Activated CD4-positive, alpha-beta T cell treated with anti-CD3 and anti-CD28 coated beads for 24 hours (primary cell): ENCODE measurements around the gene RDH5.
A peak's percentile ranks its signal among the peaks of the same experiment; 100 is the strongest.

Experiments used
- DNase-seq, 2 donors: peaks; one replicate each; pipeline ENCODE4 v3.0.0-alpha.2; 2020; ENCODE audit warnings: low read depth in 2 of 2

The RDH5 gene

DNA sequence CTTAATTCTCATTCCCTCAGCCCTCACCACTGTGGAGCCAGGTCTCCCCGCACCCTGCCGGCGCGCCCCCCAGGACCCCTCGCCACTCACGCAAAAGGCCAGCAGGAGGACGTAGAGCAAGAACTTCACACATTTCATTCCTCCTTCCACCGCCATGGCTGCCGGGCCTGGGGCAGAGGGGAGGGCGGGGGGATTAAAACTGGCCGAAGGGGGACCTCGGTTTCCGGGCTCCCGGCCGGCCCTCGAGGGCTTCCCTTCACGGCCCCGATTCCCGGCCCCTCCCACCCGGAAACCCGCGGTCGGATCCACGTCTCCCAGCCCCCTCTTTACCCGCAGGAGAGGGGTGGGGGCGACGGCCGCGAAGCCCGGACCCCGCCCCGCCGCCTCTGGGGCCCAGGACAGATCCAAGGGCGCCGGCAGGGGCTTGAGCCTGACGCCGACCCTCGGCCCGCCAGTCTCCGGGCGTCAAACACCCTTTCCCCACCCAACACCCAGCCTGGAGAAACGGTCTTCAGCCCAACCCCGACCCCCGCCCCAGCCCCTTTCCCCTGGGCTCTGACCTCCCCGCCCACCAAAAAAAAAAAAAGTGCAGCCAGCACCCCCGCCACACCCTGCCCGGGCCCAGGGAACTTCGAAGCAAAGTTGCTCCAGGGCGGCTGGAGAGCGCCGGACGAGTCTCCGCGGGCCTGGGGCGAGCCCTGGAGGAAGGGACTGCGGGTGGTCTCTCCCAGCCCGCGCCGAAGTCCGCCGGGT, 8.2 kb downstream of the RDH5 start:
- DNase-seq = no peak

DNA sequence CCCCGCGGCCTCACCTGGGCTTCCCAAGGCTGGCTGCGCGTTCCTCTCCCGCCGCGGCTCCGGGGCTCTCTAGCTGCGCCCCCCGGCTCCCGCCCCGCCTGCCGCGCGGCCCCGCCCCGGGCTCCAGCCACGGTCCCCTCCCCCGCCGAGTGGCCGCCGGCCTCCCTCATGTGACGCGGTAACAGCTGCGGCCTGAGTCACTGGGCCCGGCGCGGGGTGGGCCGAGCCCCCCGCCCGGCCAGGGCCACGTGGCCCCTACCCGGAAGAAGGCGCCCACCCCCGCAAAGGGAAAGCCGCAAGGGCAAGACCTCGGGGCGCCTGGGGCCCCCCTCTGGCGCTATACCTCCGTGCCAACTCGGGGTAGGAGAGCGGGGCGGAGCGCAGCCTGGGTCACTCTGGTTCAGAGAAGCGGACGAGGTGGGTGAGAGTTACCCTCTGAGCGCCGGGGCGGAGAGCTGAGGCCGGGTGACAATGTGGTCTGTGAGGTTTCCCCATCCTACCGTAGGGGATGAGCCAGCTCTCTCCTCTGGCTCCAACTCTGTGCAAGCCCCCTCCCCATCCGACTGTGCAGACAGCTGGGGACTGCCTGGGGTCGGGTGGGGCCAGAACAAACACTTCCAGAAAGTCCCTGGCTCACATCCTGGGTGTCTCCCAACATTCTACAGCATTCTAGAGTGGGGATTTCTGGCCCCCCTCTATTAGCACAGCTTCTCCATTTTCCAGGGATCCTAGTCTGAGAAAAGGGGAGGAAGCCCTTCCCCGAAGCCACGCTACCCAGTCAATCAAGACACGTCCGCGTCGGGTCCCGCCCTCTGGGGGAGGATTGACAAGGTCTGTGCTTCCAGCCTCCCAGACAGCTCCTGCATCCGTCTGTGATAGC, 9.0 kb downstream of the RDH5 start, which contains the start of gene CD63:
Gene CD63 (minus strand): TSS at position 71 of the 880 bp plus-strand sequence. CDS start 668 bp downstream, outside the sequence.
- peak; percentile 56 to 71 for DNase-seq

DNA sequence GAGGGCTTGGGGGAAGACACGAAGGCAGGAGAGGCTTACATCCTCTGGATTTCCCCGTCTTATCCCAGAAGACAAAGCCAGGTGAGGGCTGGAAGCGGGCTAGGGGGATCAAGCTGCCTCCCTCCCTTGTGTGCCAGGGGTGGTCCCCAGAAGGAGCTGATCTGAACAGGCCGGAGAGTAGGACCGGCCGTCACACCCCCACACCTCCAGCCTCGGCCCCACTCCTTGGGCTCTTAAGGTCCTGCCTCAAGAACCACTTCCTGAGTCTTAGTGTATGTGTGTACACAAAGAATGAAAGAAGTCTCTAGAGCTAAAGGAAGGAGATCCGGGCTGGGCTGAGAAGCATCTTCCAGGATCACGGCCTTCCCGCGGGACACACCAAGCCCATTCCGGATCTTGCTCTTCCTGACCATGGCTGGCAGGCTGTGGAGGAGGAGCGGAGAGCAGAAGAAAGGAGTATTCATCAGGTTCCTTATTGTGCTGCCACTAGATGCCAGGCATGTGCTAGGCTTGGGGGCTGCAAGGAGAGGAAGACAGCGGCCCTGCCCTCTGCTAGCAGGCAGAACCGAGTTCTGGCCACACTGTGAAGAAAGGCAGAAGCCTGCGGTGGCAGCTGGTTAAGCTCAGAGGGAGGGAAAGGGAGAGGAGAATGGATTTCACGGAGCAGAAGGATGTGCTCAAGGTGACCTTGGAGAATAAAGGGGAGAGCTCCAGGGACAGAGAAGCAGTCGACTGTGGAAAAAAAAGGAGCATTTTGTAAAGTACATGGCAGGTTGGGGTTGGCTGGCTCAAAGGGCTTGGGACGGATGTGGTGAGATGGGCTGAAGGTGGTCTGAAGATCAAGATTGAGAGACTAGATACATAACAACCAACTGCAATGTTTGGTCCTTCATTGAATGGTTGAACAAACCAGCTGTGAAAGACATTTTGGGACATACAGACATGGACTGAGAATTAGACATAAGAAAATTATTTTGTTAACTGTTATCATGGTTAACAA, 9.9 kb downstream of the RDH5 start:
- DNase-seq = no peak

DNA sequence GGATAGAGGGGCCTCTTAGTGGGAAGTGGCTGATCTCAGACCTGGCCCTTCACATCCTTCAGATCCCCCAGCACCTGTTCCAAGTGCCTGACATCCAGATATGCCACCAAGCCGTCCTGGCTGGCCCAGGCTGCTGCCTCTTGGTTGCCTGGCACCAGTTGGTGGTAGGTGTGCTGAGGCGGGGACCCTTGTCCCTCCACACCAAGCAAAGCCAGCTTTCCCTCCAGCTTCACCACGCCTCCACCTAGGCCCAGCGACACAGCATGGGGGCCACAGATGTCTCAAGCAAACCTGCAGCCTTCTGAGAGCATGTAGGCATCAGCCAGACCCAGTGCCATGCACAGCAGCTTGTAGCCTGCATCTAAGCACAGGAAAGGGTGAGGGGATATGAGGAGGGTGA, 12.1 kb downstream of the RDH5 start:
- no peak for DNase-seq

DNA sequence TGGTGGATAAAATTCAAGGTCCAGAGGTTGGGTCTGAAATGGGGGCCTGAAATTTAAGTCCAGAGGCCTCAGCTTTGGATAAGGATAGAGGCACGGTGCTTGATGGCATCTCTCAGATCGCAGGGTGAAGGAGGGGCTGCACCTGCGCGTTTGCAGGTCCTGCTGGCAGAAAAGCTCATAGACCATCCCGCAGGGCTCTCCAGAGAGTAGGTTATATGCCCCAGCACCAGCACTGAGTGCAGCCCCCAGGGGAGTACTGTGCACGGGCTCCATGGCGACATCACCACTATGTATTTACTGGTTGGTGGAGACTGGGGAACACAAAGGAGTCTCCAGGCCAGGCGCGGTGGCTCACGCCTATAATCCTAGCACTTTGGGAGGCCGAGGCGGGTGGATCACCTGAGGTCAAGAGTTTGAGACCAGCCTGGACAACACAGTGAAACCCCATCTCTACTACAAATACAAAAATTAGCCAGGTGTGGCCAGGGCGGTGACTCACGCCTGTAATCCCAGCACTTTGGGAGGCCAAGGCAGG, 12.9 kb downstream of the RDH5 start:
- DNase-seq = no peak

DNA sequence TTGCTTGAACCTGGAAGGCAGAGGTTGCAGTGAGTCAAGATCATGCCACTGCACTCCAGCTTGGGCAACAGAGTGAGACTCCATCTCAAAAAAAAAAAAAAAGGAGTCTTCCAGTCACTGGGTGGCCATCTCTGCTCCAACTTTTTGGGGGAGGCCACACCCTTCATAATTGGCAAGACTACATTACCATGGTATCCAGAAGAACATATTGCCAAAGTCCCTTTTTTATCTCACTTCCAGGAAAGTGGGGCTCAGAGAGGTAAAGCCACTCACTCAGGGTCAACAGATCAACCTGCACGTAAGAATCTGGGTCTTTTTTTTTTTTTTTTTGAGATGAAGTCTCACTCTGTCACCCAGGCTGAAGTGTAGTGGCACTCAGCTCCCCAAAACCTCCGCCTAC, 13.7 kb downstream of the RDH5 start:
- no peak for DNase-seq

DNA sequence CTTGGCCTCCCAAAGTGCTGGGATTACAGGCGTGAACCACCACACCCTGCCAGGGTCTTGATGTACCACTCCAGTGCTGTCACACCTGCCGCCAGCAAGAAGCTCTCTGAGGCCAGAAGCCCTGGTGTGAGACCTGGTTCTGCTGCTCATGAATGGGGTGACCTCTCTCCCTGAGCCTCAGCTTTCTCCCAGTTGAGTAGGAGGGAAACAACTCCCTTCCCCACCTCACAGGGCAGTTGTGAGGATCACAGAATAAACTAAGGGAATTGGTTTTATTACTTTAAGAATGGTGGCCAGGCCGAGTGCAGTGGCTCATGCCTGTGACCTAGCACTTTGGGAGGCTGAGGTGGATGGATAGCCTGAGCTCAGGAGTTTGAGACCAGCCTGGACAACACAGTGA, 14.4 kb downstream of the RDH5 start:
- DNase-seq = no peak

DNA sequence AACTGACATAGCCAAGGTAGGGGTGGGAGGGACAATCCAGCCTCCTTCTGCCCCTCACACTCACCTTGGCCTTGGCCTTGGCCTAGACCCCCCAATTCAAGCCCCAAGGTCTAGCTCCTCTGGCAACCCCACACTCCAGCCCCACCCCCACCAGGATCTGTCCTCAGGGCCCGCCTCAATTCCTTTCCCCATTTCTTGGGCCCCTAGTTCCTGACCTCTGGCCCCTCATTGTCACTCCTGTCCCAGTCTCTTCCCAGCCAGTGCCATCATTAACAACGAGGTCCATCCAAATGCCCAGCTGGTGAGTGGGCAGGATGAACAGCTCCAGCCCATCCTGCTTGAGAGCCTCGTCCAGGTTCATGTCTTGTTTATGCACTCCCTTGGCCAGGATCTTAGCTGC, 15.9 kb downstream of the RDH5 start:
- DNase-seq = no peak

DNA sequence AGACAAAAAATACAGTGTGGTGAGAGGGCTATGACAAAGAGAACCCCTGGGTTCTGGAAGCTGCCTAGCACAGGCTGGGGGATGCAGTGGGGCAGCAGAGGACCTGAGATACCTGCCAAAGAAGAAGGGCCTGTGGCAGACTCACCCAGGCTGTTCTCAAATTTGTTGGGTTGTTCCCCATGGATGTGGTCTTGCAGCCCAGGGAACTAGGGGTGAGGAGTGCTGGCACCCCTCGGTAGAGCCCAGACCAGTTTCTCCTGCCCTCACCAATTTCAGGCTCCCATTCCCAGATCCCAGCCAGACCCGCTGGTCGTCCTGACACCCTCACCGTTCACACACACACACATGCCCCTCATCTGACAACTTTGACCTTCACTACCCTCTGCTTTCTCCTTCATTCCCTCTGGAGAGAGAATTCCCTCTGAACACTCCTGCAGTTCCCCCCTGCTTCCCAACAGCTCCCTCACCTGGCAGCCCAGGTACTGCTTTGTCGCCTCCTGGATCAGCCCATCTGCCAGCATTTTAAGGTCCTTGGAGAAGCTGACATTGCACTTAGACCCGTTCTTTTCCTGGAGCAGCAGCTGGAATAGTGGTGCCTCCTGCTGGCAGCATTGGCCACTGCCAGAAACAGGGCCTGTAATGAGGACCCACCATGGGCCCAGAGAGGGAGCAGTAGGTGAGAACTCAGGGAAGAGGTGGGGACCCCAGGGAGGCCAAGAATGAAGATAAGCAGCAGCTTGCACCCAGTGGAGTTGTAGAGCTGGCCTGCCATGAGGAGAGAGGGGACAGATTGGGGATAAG, 16.8 kb downstream of the RDH5 start:
- DNase-seq = peak in 1 of 2 donors; percentile 60

DNA sequence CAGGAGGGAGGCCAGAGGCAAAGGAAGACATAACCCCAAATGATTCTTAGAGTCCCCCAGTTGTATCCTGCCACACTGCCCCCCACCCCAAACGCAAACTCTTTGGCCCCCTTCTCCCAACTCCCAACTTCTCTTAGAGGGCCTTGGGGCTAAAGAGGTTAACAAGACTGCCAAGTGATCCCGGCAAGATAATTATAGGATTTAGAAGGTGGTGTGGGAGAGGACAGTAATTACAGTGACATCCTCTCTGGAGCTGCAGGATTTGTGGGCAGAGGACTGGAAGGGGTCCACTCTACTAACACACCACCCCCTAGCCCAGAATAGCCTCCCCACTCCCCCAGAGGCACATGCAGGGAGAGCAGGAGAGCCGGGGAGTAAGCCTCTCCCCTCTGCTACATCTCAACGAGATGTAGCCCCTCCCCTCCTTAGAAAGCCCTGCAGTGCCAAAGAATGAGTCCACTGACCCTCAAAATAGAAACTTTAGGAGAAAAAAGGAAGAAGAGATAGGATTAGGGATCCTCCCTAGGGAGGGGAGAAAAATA, 17.5 kb downstream of the RDH5 start:
- no peak for DNase-seq

DNA sequence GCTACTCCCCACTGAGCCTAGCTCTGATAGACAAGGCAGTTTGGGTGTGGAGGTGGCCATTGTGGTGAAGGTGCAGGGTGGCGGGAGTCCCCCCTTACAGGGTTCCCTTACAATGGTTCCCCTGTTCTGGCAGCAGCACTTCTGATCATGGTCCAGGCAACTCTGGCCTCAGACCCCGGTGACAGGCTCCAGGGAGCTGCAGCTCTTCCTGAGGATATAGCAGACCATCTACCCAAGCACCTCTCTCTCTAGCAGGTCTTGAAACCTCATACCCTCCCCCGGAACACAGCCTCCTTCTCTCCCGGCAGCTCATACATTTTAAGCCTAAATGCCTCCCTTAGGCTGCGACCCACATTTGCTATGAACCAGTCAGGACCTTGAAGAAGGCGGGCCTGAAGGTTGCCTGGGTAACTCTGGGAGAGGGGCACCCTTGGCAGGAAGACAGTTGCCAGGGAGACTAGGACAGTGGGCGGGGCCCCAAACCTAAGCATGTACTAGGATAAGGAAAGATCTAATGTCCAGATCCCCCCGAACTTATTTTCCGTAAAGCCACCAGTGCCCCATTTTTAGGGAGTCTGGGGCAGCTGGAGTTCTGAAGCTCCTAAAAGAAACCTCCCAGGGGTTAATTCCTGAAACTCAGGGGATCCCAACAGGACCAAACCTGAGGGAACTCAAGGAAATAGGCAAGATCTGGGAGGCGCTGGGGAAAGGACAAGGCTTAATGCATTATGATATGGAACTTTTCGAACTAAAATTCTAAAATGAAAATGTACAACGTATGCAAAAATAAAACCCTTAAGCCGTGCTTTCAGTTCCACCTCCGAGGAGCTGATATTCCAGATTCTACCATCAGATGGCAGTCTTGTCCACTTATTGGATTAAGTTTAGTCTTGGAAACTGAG, 18.2 kb downstream of the RDH5 start:
- DNase-seq = peak; percentile 70 to 88

DNA sequence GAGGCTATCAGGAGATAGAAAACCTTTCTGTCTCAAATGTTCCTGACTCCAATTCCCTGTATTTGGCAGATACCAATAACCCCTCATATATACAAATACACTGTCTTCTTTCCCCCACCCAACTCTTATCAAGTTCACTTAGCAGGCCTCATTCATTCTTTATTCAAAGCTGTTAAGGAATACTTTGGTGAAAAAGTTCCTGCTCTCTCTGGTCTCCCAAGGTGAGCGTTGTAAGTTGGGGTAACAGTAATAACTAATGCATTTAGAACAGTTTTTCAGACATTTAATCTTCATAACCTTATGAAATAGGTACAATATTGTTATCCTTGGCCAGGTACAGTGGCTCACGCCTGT, 18.8 kb downstream of the RDH5 start:
- DNase-seq = no peak

DNA sequence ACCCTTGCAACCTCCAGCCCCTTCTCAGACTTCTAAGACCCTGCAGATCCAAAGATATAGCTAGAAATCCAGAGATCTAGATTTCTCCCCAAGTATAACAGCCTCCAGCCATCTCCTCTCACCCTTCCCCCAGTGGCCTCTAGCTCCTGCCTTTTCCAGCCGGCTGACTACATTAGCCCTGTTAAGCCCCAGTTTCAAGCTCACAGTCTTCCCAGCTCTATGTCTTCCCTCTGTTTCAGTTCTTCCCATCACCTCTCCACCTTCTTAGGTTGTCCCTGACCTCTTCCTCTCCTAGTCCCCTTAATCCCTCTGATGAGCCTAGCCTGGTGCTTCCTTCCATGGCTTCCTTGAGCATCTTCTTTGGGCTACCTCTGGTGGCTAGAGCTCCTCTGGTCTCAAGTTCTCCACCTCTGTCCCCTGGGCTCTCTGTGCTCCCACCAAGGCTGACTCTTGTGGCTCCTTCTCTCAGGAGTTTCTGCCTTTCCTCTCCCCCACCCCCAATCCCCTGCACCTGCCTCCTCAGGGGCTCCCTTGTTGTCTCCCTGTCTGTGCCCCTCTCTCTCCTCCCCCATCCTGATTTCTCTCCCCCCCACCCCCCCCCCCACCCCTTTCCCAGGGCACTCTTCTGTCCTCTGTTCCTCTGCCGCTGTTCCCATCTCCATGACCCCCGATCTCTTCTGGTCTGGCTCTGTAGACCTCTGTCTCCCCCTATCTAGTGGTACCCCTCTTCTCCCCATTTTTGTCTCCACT, 21.9 kb downstream of the RDH5 start:
- DNase-seq = no peak

DNA sequence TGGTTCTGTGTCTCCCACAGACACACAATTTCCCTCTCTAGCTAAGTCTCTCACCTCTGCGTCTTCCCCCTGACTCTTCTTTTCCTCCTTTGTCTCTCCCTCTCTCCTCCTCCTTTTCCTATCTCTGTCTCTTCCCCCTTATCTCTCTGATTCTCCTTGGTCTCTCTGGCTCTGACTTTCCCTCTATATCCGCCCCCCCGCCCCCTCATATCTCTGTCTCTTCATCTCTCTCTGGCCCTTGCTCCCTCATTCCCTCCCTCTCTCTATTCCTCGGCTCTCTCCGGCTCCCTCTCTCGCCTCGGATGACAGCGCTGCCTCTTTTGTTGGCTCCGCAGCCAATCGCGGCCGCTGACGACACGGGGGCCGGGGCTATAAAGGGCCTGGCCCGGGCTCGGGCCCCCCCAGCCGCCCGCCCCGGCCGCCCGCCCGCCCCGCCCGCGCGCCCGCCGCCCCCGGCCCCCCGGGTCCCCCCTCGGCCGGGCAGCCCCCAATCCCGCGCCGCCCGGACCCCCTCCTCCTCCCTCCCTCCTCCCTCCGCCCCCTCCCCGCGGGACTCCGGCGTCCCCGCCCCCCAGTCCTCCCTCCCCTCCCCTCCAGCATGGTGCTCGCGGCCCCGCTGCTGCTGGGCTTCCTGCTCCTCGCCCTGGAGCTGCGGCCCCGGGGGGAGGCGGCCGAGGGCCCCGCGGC, 22.7 kb downstream of the RDH5 start, which contains the start of gene GDF11:
Gene GDF11 (plus strand): TSS at position 404 of the 687 bp plus-strand sequence. CDS start 195 bp downstream, at position 599.
- DNase-seq = peak; percentile 57 to 66

DNA sequence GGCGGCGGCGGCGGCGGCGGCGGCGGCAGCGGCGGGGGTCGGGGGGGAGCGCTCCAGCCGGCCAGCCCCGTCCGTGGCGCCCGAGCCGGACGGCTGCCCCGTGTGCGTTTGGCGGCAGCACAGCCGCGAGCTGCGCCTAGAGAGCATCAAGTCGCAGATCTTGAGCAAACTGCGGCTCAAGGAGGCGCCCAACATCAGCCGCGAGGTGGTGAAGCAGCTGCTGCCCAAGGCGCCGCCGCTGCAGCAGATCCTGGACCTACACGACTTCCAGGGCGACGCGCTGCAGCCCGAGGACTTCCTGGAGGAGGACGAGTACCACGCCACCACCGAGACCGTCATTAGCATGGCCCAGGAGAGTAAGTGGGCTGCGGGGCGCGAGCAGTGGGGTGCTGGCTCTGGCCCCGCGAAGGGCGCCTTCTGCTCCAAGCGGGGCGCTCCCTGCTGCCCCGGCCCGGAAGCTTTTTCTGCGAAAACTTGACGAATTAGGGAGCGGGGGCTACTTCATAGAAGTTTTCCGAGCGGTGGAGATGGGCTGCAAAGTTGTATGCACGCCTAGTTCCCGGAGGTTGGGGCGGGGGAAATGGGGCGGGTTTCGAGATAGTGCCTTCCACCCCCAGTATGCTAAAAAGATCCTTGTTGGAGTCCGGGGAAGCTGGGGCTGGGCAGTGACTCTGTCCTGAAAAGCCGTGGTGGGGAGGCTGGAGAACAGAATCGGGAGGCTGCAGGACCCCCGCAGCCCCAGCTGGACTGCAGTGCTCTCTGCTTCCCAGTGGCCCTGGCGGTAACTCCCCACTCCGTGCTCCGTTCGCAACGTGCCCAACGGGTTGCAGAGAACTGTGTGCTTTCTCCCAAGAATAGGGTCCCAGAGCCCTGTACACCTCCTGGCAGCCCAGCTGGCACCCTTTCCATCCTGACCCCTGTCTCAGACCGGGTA, 23.5 kb downstream of the RDH5 start:
- DNase-seq = peak in 1 of 2 donors; percentile 18

DNA sequence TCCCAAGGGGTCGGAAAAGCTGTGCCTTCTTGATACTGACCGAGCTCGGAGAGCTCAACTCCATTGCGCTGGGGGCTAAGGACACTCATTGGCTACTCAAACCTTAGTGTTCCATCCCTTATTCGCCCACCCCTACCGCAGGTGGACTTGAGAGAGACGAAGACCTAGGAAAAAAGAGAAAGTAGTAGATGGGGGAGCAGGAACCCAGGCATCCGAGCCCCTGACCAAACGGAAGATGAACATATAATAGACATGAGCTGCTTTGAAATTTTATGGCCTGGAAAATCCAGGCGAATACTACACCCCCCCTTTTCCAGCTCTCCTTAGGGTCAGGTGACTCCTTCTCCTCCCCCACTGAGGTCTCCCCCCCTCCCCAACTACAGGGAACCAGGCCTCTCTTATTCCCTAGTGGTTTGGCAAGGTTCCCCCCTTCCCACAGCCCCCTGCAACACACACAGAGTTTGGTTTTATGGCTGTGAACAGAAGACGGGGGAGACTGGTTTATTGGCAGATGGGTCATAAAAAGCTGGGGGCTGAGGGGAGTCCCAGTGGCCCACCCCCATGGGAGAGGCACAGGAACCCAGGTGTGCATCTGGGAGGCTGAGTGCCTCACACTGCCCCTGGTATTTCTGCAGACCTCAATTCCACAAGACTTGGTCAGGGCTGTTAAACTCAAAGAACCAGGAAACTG, 24.3 kb downstream of the RDH5 start:
- no peak for DNase-seq
